Measurements from ENCODE around the gene DYNC2H1. TPM values are rescaled to one million over a fixed set of nuclear protein-coding genes. Genes with fewer than 3 reads are reported as not detected.

The DYNC2H1 gene
- total RNA-seq, 1 experiment from 2014 or later: 12.4 TPM

DNA sequence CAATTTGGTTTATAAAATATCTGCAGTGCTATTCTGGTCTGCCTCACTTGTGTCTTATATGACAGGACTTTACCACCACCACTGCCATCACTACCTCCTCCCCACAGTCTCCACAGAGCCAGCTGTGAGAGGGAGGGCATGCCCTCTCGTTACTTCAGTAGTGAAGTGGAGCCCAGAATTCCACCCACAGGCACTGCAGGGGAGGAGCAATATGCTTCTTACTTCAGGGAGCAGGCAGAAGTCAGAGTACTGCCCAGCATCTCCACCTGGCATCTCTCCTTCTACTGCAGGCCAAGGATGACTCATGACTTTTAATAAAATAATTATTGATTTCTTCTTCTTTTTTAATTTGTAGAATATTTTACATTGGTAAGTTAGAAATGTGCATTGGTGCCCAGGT lies 255.5 kb downstream of the DYNC2H1 start:
- BruUV-seq (replicated peaks): no TSS peak

DNA sequence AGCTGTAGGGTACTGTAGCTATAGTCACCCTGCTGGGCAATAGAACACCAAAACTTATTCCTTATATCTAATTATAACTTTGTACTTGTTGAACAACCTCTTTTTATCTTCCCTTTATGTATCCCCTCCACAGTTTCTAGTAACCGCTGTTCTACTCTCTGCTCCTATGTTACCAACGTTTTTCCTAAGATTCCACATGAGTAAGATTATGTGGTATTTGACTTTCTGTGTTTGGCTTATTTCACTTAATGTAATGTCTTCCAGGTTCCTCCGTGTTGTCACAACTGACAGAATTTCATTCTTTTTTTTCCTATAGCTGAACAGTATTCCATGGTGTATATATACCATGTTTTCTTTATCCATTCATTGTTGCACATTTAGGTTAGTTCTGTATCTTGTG lies 258.4 kb downstream of the DYNC2H1 start:
- no TSS peak for BruUV-seq (replicated peaks)
- ATAC-seq (no peak), DNase-seq (ENCODE audit: low read depth, low spot score) (no peak)
- in situ Hi-C loops (cut with HindIII; ENCODE audit: low pct_unique_long_range_greater_than_20kb, low sequenced_read_pairs): no loop called here
- Histone ChIP-seq H3K4me3 (ENCODE audit: low read depth in 2 of 2, low read length in 2 of 2) (no peak overlapping the region), H3K27me3 (ENCODE audit: control insufficient read depth, insufficient read depth, low read length) (no peaks in the 10 kb centered on the region), H3K36me3 (ENCODE audit: control insufficient read depth, insufficient read depth, low read length) (no peaks in the 10 kb centered on the region), H3K27ac (ENCODE audit: low read length) (no peak overlapping the region), H3K9me3 (ENCODE audit: control insufficient read depth, insufficient read depth, low read depth, low read length) (no peaks in the 10 kb centered on the region), H3K4me1 (ENCODE audit: control insufficient read depth, insufficient read depth, low read length) (no peaks in the 10 kb centered on the region)
- TF ChIP-seq SIN3A (IDR thresholded peaks at IDR 0.05; ENCODE audit: borderline replicate concordance, insufficient read depth, low read depth, low read length): no peak
- TF ChIP-seq, protein P1, sequence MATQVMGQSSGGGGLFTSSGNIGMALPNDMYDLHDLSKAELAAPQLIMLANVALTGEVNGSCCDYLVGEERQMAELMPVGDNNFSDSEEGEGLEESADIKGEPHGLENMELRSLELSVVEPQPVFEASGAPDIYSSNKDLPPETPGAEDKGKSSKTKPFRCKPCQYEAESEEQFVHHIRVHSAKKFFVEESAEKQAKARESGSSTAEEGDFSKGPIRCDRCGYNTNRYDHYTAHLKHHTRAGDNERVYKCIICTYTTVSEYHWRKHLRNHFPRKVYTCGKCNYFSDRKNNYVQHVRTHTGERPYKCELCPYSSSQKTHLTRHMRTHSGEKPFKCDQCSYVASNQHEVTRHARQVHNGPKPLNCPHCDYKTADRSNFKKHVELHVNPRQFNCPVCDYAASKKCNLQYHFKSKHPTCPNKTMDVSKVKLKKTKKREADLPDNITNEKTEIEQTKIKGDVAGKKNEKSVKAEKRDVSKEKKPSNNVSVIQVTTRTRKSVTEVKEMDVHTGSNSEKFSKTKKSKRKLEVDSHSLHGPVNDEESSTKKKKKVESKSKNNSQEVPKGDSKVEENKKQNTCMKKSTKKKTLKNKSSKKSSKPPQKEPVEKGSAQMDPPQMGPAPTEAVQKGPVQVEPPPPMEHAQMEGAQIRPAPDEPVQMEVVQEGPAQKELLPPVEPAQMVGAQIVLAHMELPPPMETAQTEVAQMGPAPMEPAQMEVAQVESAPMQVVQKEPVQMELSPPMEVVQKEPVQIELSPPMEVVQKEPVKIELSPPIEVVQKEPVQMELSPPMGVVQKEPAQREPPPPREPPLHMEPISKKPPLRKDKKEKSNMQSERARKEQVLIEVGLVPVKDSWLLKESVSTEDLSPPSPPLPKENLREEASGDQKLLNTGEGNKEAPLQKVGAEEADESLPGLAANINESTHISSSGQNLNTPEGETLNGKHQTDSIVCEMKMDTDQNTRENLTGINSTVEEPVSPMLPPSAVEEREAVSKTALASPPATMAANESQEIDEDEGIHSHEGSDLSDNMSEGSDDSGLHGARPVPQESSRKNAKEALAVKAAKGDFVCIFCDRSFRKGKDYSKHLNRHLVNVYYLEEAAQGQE (IDR thresholded peaks at IDR 0.05; ENCODE audit: insufficient read depth in 1 of 2, low read depth in 2 of 2, low read length in 1 of 2): no peak
- TF ChIP-seq TCF7L2 (IDR thresholded peaks at IDR 0.05; ENCODE audit: low read depth, low read length): no peak
- TF ChIP-seq, protein P2, sequence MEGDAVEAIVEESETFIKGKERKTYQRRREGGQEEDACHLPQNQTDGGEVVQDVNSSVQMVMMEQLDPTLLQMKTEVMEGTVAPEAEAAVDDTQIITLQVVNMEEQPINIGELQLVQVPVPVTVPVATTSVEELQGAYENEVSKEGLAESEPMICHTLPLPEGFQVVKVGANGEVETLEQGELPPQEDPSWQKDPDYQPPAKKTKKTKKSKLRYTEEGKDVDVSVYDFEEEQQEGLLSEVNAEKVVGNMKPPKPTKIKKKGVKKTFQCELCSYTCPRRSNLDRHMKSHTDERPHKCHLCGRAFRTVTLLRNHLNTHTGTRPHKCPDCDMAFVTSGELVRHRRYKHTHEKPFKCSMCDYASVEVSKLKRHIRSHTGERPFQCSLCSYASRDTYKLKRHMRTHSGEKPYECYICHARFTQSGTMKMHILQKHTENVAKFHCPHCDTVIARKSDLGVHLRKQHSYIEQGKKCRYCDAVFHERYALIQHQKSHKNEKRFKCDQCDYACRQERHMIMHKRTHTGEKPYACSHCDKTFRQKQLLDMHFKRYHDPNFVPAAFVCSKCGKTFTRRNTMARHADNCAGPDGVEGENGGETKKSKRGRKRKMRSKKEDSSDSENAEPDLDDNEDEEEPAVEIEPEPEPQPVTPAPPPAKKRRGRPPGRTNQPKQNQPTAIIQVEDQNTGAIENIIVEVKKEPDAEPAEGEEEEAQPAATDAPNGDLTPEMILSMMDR (IDR thresholded peaks at IDR 0.05): no peak
- TF ChIP-seq POLR2AphosphoS5 (IDR thresholded peaks at IDR 0.05; ENCODE audit: low read depth, low read length): no peak
- intact Hi-C loops (cut with micrococcal nuclease; ENCODE audit: unreplicated experiment): no loop called here
- POLR2A ChIA-PET: no interaction called here
- CTCF ChIA-PET: no interaction called here

More for the DNA sequence above, 255.5 kb downstream of the DYNC2H1 start:
- no peak overlapping the region for H3K27ac ChIP-seq (ENCODE audit: low read length)
- TF ChIP-seq TCF7L2 (IDR thresholded peaks at IDR 0.05; ENCODE audit: low read depth, low read length): no peak
- TF ChIP-seq, protein P2 (IDR thresholded peaks at IDR 0.05): no peak
- TF ChIP-seq POLR2AphosphoS5 (IDR thresholded peaks at IDR 0.05; ENCODE audit: low read depth, low read length): no peak
- no peak for TF ChIP-seq SIN3A (IDR thresholded peaks at IDR 0.05; ENCODE audit: borderline replicate concordance, insufficient read depth, low read depth, low read length)
- TF ChIP-seq, protein P1 (IDR thresholded peaks at IDR 0.05; ENCODE audit: insufficient read depth in 1 of 2, low read depth in 2 of 2, low read length in 1 of 2): no peak
- ChIA-PET CTCF (no interaction called here), POLR2A (no interaction called here)
- H3K36me3 ChIP-seq (ENCODE audit: control insufficient read depth, insufficient read depth, low read length): no peaks in the 10 kb centered on the region
- no peak overlapping the region for H3K4me3 ChIP-seq (ENCODE audit: low read depth in 2 of 2, low read length in 2 of 2)
- no peaks in the 10 kb centered on the region for H3K9me3 ChIP-seq (ENCODE audit: control insufficient read depth, insufficient read depth, low read depth, low read length)
- H3K27me3 ChIP-seq (ENCODE audit: control insufficient read depth, insufficient read depth, low read length): no peaks in the 10 kb centered on the region
- intact Hi-C loops (cut with micrococcal nuclease; ENCODE audit: unreplicated experiment): no loop called here
- DNase-seq (ENCODE audit: low read depth, low spot score): no peak
- in situ Hi-C loops (cut with HindIII; ENCODE audit: low pct_unique_long_range_greater_than_20kb, low sequenced_read_pairs): no loop called here
- ATAC-seq: no peak
- H3K4me1 ChIP-seq (ENCODE audit: control insufficient read depth, insufficient read depth, low read length): no peaks in the 10 kb centered on the region

Data from Panc1 (cell line).